GM10248 (cell line): ENCODE data around the gene TSPAN2.

ENCODE experiments used
- CTCF ChIA-PET: fragments of 300-600 bp; sonication (Branson Sonifier 250); formaldehyde crosslinking; extraction: SDS; loops from one replicate; lab custom pipeline; 2021; ENCODE audit warnings: antibody characterized with exemption; lab: Yijun Ruan, JAX
- POLR2A ChIA-PET: fragments of 350-650 bp; sonication (Branson Sonifier 250); formaldehyde crosslinking; extraction: SDS; loops from one replicate; lab custom pipeline; 2020; ENCODE audit warnings: antibody characterized with exemption; lab: Yijun Ruan, JAX
- DNase-seq: peaks from one replicate; pipeline ENCODE4 v3.0.0; 2012; ENCODE audit errors: extremely low spot score
- TF ChIP-seq, protein P1 (sequence below): IDR thresholded peaks from 2 replicates; pipeline ENCODE4 v1.5.1; 2012; ENCODE audit warnings: mild to moderate bottlenecking, low read depth; ENCODE audit errors: extremely low read depth, missing control alignments, control extremely low read depth

The TSPAN2 gene

DNA sequence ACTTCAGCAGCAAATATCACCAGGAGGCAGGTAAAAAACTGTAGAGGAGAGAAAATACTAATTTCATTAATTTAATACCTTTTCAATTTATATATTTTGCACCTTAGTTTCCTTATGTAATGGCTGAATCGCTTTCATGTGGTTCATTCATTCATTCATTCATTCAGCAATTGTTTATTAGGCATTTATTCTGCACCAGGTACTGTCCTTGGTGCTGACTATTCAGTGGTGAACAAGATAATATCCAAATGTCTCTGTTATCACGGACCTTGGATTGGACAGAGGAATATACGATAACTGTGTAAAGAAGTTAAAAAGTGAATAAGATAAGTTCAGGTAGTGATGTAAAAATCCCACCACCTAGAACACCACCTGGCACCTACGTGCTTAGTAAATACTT, 28.8 kb downstream of the TSPAN2 start:
- TF ChIP-seq, protein P1, sequence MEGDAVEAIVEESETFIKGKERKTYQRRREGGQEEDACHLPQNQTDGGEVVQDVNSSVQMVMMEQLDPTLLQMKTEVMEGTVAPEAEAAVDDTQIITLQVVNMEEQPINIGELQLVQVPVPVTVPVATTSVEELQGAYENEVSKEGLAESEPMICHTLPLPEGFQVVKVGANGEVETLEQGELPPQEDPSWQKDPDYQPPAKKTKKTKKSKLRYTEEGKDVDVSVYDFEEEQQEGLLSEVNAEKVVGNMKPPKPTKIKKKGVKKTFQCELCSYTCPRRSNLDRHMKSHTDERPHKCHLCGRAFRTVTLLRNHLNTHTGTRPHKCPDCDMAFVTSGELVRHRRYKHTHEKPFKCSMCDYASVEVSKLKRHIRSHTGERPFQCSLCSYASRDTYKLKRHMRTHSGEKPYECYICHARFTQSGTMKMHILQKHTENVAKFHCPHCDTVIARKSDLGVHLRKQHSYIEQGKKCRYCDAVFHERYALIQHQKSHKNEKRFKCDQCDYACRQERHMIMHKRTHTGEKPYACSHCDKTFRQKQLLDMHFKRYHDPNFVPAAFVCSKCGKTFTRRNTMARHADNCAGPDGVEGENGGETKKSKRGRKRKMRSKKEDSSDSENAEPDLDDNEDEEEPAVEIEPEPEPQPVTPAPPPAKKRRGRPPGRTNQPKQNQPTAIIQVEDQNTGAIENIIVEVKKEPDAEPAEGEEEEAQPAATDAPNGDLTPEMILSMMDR = no peak
- POLR2A ChIA-PET = no interaction called here
- CTCF ChIA-PET = no interaction called here
- no peak for DNase-seq

DNA sequence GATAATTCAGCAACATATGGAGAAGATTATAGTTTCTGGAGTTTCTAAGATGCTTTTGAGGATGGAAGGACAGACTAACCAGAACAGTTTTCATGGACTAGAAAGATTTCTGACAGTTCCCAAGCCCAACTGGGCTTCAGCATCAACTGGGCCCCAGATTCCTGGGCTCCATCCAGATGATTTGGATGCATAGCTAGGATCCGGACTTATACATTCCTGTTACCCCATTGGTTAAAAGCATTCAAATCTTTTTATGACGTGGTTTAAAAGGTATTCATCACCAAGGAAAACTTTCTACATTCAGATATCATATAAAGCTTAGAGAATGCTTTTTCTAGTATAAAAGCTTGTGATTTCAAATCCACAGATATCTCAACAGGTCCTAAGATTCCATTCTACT, 30.0 kb downstream of the TSPAN2 start:
- DNase-seq = no peak
- TF ChIP-seq, protein P1 = no peak
- ChIA-PET POLR2A (no interaction called here), CTCF (interaction anchor here (1.0 kb wide), 1 partner anchor 53 kb away, joined by 3 read pairs; no protein-coding TSS in a partner anchor)

DNA sequence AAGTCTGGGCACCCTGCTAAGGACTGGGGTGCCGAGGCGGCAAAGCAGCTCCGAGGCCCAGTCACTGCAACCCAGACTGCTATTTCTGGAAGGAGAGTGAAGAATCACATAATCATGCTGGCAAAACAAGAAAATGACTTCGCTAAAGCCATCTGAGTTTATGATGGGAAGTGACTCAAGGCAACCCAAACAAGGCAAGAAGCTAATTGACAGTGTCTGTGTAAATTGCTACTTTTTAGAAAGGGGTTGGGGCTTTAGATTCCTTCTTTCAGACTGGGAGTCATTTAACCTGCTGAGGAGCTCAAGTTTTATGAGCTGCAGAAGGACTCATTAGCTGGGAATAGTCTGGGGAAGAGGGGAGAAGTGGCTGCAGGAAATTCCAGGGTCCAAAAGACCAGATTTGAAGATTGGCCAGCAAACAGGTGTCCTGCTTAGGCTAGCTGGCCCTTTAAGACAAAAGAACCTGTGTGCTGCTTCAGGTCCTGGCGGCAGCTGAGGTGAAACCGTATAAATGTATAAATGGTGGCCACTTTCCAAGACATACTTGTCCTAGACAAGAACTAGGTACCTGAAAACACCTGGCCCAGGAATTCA, 31.5 kb downstream of the TSPAN2 start:
- ChIA-PET CTCF (interaction anchor here (0.9 to 2.8 kb wide), 5 partner anchors 9 to 711 kb away, joined by 3 to 12 read pairs (median 3); no protein-coding TSS in a partner anchor), POLR2A (no interaction called here)
- no peak for DNase-seq
- TF ChIP-seq, protein P1 = no peak

DNA sequence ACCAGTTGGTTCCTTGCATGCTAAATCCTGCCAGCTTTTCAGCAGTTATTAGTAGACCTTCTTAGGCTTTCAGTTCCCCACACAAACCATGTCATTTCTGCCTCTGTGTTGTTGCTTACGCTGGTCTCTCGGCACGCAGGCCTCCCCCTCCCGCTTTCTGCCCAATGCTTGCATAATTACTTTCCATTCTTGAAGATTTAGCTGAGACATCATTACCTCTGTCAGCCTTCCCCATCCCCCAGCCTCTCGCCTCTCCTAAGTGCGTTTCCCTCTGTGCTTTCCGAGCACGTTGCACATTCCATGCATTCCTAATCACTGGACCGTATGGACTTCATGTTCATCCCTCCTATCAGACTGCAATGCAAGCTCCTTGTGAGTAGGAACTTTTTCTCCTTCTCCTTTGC, 32.9 kb downstream of the TSPAN2 start:
- DNase-seq = no peak
- POLR2A ChIA-PET = no interaction called here
- CTCF ChIA-PET = interaction anchor here (1.0 to 2.8 kb wide), 3 partner anchors 10 to 56 kb away, joined by 3 to 12 read pairs (median 8); no protein-coding TSS in a partner anchor

DNA sequence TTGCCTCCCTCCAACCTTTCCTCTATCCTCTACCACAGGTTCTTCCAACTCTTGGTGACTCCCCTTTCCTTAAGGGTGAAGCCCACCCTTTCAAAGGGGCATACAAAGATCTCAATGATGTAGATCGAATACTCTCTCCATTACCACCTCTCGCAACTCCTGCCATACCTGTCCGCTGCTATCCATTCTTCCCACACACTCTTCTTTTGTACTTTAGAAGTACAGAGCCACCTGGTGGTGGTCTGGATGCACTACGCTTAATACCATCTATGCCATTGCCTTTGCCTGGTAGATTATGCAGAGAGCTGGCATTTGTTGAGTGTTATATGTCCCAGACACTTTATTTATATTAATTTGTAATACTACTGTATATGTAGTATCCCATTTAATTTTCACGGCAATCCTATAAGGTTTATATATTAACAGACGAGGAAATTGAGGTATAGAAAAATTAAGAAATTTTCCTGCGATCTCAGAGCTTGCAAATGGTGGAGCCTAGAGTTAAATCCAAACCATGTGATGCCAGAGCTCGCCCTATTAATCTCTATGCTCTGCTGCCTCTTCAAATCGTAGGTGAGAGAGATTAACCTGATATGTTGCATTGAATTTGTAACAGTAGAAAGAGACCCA, 36.7 kb downstream of the TSPAN2 start:
- ChIA-PET CTCF (interaction anchor here (0.7 to 4.3 kb wide), 25 partner anchors 9 to 705 kb away, joined by 3 to 24 read pairs (median 4); no protein-coding TSS in a partner anchor), POLR2A (no interaction called here)
- peak; percentile 54 for DNase-seq
- TF ChIP-seq, protein P1 = peak; percentile 93

More for the DNA sequence above, 32.9 kb downstream of the TSPAN2 start:
- TF ChIP-seq, protein P1 = no peak

DNA sequence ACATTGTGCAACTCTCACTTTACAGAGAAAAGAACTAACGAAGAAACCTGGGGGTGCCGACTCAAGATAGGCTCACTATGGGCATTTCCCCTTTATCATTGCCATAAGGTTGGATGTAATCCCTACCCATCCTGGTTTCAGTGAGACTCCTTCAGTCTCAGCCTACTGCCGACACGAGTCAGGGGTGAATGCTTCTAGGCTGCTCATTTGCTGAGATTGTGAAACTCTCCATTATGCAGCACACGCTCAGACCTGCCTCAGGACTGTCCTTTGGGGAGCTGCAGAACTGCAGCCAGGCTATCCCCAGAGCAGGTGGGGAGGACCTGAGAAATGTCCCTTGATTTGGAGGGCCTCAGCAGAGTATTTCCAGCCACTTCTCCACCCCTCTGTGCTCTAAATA, 37.5 kb downstream of the TSPAN2 start:
- POLR2A ChIA-PET = no interaction called here
- TF ChIP-seq, protein P1 = no peak
- CTCF ChIA-PET = interaction anchor here (1.0 to 4.3 kb wide), 12 partner anchors 9 to 712 kb away, joined by 3 to 24 read pairs (median 6); no protein-coding TSS in a partner anchor

More for the DNA sequence above, 37.5 kb downstream of the TSPAN2 start:
- DNase-seq = no peak
